NB4 (cell line): Measurements from ENCODE around the gene GFY.

Experiments used
- DNase-seq: peaks from one replicate; pipeline ENCODE4 v3.0.0; 2010; ENCODE audit warnings: low read depth
- H3K4me3 ChIP-seq: one replicate; pipeline ENCODE4 v1.5.1; 2011; ENCODE audit warnings: mild to moderate bottlenecking, low read depth, low read length, moderate library complexity
- CTCF ChIP-seq: IDR thresholded peaks from one replicate; pipeline ENCODE4 v1.5.1; 2012; ENCODE audit warnings: low read depth, low read length
- MAX ChIP-seq: IDR thresholded peaks from 2 replicates; pipeline ENCODE4 v1.6.1; 2011; ENCODE audit warnings: low read depth, low read length
- MYC ChIP-seq: IDR thresholded peaks from 2 replicates; pipeline ENCODE4 v1.6.1; 2011; ENCODE audit warnings: low read depth, low read length
- POLR2A ChIP-seq: IDR thresholded peaks from 2 replicates; pipeline ENCODE4 v1.6.1; 2011; ENCODE audit warnings: mild to moderate bottlenecking; ENCODE audit not compliant: insufficient read length; ENCODE audit errors: extremely low read depth

Gene GFY

GRCh38 chr19:49451430-49452181 lies 26.4 kb downstream of the GFY start, which contains the start of gene PIH1D1:
TSS of gene PIH1D1 (minus strand) at chr19:49451814. CDS start at chr19:49451574, 240 bp downstream.
- peak; percentile 99 for DNase-seq
- TF ChIP-seq POLR2A (peak; percentile 88), CTCF (no peak), MAX (peak; percentile 79), MYC (peak; percentile 81)
- H3K4me3 ChIP-seq: peak within 1 kb of the TSS; percentile 99

GRCh38 chr19:49453013-49453756 lies 28.0 kb downstream of the GFY start, which contains the start of gene ALDH16A1:
TSS of gene ALDH16A1 (plus strand) at chr19:49453225. CDS start at chr19:49453332, 107 bp downstream.
- TF ChIP-seq POLR2A (peak; percentile 98), CTCF (no peak), MAX (peak; percentile 60), MYC (peak; percentile 59)

GRCh38 chr19:49453757-49454240 lies 28.6 kb downstream of the GFY start:
- peak overlapping the region; percentile 99 for H3K4me3 ChIP-seq

More at GRCh38 chr19:49453013-49453756, 28.0 kb downstream of the GFY start, which contains the start of gene ALDH16A1:
- peak within 1 kb of the TSS; percentile 99 for H3K4me3 ChIP-seq
- DNase-seq: peak; percentile 97

GRCh38 chr19:49455773-49456172 lies 30.6 kb downstream of the GFY start:
- DNase-seq: no peak
- TF ChIP-seq POLR2A: no peak
- TF ChIP-seq MAX: no peak
- TF ChIP-seq MYC: no peak
- no peak for TF ChIP-seq CTCF
- H3K4me3 ChIP-seq: no peak overlapping the region

More at GRCh38 chr19:49453757-49454240, 28.6 kb downstream of the GFY start:
- DNase-seq: no peak
- TF ChIP-seq MYC: no peak
- no peak for TF ChIP-seq POLR2A

GRCh38 chr19:49456326-49456725 lies 31.1 kb downstream of the GFY start:
- TF ChIP-seq POLR2A (no peak), MAX (no peak), MYC (no peak), CTCF (no peak)
- no peak for DNase-seq
- no peak overlapping the region for H3K4me3 ChIP-seq

GRCh38 chr19:49458567-49458903 lies 33.3 kb downstream of the GFY start:
- DNase-seq: no peak
- no peak overlapping the region for H3K4me3 ChIP-seq
- TF ChIP-seq POLR2A: no peak
- no peak for TF ChIP-seq MYC
- TF ChIP-seq MAX: no peak
- no peak for TF ChIP-seq CTCF
